Glutamatergic neuron (in vitro differentiated cells): Measurements from ENCODE around the gene UBQLNL. TPM values are rescaled to one million over a fixed set of nuclear protein-coding genes. Genes with fewer than 3 reads are reported as not detected.

ENCODE experiments used
- DNase-seq: peaks from one replicate; pipeline ENCODE4 v3.0.0; 2022
- H3K27ac Mint-ChIP-seq: one replicate; pipeline ENCODE4 v1.8.0; 2020; ENCODE audit warnings: mild to moderate bottlenecking, mixed read lengths, inconsistent platforms; ENCODE audit not compliant: unreplicated experiment
- H3K27me3 Mint-ChIP-seq: one replicate; pipeline ENCODE4 v1.8.0; 2020; ENCODE audit warnings: mild to moderate bottlenecking, moderate library complexity, mixed read lengths, inconsistent platforms; ENCODE audit not compliant: unreplicated experiment
- H3K36me3 Mint-ChIP-seq: one replicate; pipeline ENCODE4 v1.8.0; 2020; ENCODE audit warnings: mild to moderate bottlenecking, mixed read lengths, inconsistent platforms; ENCODE audit not compliant: unreplicated experiment
- H3K4me1 Mint-ChIP-seq: one replicate; pipeline ENCODE4 v1.8.0; 2020; ENCODE audit warnings: mild to moderate bottlenecking, low read depth, mixed read lengths, inconsistent platforms; ENCODE audit not compliant: unreplicated experiment
- H3K4me3 Mint-ChIP-seq: one replicate; pipeline ENCODE4 v1.8.0; 2020; ENCODE audit warnings: mild to moderate bottlenecking, mixed read lengths, inconsistent platforms; ENCODE audit not compliant: unreplicated experiment
- H3K9me3 Mint-ChIP-seq: one replicate; pipeline ENCODE4 v1.8.0; 2020; ENCODE audit warnings: mild to moderate bottlenecking, moderate library complexity, mixed read lengths, inconsistent platforms; ENCODE audit not compliant: unreplicated experiment
- total RNA-seq: library from RNA; stranded (reverse); fragmentation: NEBNext Ultra II Directional; extraction: Animal tissue kit (Norgen Biotek cat#: 25700); gene quantifications from one replicate; pipeline ENCODE4 v1.2.1, GENCODE V29; 2021; ENCODE audit not compliant: unreplicated experiment
- TF ChIP-seq, protein P1 (sequence below): fragments of 200-600 bp; sonication (generic); IDR thresholded peaks from one replicate; pipeline ENCODE4 v1.5.0; 2021; ENCODE audit not compliant: partially characterized antibody, unreplicated experiment

Gene UBQLNL
- total RNA-seq, 1 donor from 2014 or later = not detected

GRCh38 chr11:5541427-5541826 lies 24.9 kb upstream of the UBQLNL start:
- Mint-ChIP-seq H3K36me3 (no peaks in the 10 kb centered on the region), H3K9me3 (no peaks in the 10 kb centered on the region), H3K27me3 (no peaks in the 10 kb centered on the region), H3K4me3 (no peak overlapping the region), H3K27ac (no peak overlapping the region), H3K4me1 (no peaks in the 10 kb centered on the region)
- TF ChIP-seq, protein P1, sequence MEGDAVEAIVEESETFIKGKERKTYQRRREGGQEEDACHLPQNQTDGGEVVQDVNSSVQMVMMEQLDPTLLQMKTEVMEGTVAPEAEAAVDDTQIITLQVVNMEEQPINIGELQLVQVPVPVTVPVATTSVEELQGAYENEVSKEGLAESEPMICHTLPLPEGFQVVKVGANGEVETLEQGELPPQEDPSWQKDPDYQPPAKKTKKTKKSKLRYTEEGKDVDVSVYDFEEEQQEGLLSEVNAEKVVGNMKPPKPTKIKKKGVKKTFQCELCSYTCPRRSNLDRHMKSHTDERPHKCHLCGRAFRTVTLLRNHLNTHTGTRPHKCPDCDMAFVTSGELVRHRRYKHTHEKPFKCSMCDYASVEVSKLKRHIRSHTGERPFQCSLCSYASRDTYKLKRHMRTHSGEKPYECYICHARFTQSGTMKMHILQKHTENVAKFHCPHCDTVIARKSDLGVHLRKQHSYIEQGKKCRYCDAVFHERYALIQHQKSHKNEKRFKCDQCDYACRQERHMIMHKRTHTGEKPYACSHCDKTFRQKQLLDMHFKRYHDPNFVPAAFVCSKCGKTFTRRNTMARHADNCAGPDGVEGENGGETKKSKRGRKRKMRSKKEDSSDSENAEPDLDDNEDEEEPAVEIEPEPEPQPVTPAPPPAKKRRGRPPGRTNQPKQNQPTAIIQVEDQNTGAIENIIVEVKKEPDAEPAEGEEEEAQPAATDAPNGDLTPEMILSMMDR = no peak
- no peak for DNase-seq

- H3K4me1 Mint-ChIP-seq = no peaks in the 10 kb centered on the region
- H3K4me3 Mint-ChIP-seq = no peak overlapping the region
- H3K36me3 Mint-ChIP-seq = no peaks in the 10 kb centered on the region
- H3K27ac Mint-ChIP-seq = no peak overlapping the region
- TF ChIP-seq, protein P1 = no peak
- H3K9me3 Mint-ChIP-seq = no peaks in the 10 kb centered on the region
- DNase-seq = no peak
- H3K27me3 Mint-ChIP-seq = no peaks in the 10 kb centered on the region
Observed at GRCh38 chr11:5536482-5536881, 20.0 kb upstream of the UBQLNL start.

DNA sequence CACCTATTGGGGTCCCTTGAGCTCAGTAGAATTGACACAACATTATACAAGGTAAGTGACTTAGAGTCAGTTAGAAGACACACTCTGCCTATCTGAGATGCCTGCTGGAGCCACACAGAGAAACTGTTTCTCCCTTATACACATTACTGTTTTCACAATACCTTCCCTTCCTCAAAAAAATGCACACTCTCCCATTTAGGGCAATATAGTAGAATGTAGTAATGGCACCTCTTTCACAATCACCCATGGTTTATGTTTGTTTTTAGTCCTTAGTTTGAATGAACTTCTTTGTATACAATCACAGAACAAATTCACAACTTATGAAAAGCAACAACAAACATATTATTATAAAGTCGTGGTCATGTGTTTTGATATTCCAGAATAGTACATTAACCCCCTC lies 17.5 kb upstream of the UBQLNL start:
- Mint-ChIP-seq H3K27me3 (no peaks in the 10 kb centered on the region), H3K4me1 (no peaks in the 10 kb centered on the region), H3K4me3 (no peak overlapping the region), H3K9me3 (no peaks in the 10 kb centered on the region), H3K36me3 (no peaks in the 10 kb centered on the region), H3K27ac (no peak overlapping the region)
- TF ChIP-seq, protein P1 = no peak
- no peak for DNase-seq

- TF ChIP-seq, protein P1 = no peak
- Mint-ChIP-seq H3K9me3 (no peaks in the 10 kb centered on the region), H3K36me3 (no peaks in the 10 kb centered on the region)
Observed at GRCh38 chr11:5531053-5531831, 14.7 kb upstream of the UBQLNL start.

DNA sequence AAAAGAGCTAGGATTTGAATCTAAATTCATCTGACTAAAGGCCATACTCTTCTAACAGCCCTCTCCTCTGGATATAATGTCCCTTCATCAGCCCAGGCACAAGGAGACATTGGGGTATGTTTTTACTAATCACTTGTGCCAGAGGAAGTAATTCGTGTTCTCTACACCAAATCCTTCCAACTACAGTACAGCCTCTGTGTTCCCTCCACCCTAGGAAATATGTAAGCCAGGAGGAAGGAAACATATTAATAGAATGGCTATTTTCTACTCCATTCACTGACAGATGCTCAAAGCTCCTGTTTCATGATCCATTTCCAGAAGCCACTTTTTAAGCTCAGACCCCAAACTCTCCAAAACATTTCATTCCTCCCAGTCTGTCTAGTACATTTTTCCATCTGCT lies 12.0 kb upstream of the UBQLNL start:
- Mint-ChIP-seq H3K36me3 (no peaks in the 10 kb centered on the region), H3K9me3 (no peaks in the 10 kb centered on the region), H3K27ac (no peak overlapping the region), H3K27me3 (no peaks in the 10 kb centered on the region), H3K4me3 (no peak overlapping the region), H3K4me1 (no peaks in the 10 kb centered on the region)
- TF ChIP-seq, protein P1 = no peak
- DNase-seq = no peak

More at GRCh38 chr11:5531053-5531831, 14.7 kb upstream of the UBQLNL start:
- no peak overlapping the region for H3K27ac Mint-ChIP-seq
- H3K27me3 Mint-ChIP-seq = no peaks in the 10 kb centered on the region
- no peak for DNase-seq
- no peak overlapping the region for H3K4me3 Mint-ChIP-seq
- no peaks in the 10 kb centered on the region for H3K4me1 Mint-ChIP-seq
